ENCODE results near the gene CRMP1.

- TF ChIP-seq CTCF (IDR thresholded peaks at IDR 0.05) (no peak), POLR2AphosphoS5 (IDR thresholded peaks at IDR 0.05) (no peak)
Measured at GRCh38 chr4:5890063-5890727, 2.7 kb downstream of the CRMP1 start.

Measured in breast epithelium (tissue), 3 donors.